ENCODE measurements around the gene ATXN1.

The ATXN1 gene

GRCh38 chr6:16483315-16483875, 277.9 kb downstream of the ATXN1 start:
- TF ChIP-seq CTCF (IDR thresholded peaks at IDR 0.05) = no peak
- Mint-ChIP-seq H3K9me3 (peaks cover 23% of the 10 kb centered on the region), H3K4me1 (peaks cover 12% of the 10 kb centered on the region), H3K4me3 (no peak overlapping the region), H3K27me3 (ENCODE audit: low read depth, poor library complexity) (no peaks in the 10 kb centered on the region), H3K27ac (no peak overlapping the region), H3K36me3 (ENCODE audit: low read depth) (peaks cover 40% of the 10 kb centered on the region)
- no peak for DNase-seq

DNA sequence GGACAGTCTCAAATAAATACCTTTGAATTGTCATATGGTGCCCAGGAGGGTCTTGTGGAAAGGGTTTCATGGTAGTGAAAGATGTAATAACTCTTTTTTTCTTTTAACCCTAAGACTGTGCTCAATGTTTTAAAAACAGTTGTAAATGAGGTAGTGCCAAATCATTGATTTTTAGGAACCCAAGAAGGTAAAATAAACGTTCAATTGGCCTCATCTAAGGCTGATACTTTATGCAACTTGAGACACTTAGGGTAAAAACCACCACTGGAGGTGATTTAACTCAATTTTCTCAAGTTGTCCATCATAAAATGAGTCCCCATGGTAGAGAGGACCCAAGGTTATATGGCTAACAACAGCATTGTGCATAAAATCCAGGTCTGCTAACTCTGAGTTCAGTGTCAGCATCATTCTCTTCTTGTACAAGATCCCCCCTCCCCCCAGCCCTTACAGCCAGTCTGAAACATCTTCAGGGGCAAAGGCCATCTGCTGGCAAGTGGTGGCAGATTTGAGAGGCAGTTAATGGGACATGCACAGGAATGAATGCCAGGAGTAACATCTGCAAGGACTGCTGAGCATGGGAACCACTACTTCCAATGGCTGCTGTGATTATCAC, 278.5 kb downstream of the ATXN1 start:
- H3K36me3 Mint-ChIP-seq (ENCODE audit: low read depth) = peaks cover 40% of the 10 kb centered on the region
- DNase-seq = no peak
- H3K27ac Mint-ChIP-seq = no peak overlapping the region
- H3K4me1 Mint-ChIP-seq = peaks cover 11% of the 10 kb centered on the region
- TF ChIP-seq CTCF (IDR thresholded peaks at IDR 0.05) = no peak
- no peak overlapping the region for H3K4me3 Mint-ChIP-seq
- H3K27me3 Mint-ChIP-seq (ENCODE audit: low read depth, poor library complexity) = no peaks in the 10 kb centered on the region
- H3K9me3 Mint-ChIP-seq = peaks cover 23% of the 10 kb centered on the region

DNA sequence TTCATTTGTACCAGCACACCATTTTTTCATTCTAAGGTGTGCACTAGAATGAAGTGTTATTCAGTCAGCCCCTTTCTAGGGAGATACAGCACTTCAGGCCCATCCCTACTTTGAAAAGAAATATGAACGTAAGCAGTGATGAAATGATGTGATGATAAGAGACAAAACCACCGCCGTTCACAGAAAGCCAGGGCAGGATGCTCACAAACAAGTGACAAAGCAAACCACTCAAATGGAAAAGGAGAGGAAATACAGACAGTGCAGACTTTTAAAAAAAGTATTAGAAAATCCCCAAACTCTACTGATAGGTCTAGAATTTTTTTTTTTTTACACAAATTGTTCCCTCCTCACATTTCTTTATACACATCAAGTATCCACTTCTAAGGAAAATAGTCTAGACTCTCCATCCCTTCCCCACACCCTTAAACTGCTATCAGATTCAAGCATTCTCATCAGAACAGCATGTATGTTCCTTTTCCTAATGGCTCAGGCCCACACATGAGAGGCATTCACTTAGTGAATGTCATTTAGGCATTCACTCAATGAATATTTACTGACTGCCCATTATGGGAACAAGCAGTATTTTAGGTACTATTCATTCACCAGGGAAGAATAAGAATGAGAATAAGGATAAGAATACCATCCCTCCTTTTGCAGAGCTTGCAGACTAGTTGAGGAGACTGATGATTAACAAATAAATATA, 279.4 kb downstream of the ATXN1 start:
- no peak for TF ChIP-seq CTCF (IDR thresholded peaks at IDR 0.05)
- no peak overlapping the region for H3K4me3 Mint-ChIP-seq
- peaks cover 43% of the 10 kb centered on the region for H3K36me3 Mint-ChIP-seq (ENCODE audit: low read depth)
- DNase-seq = no peak
- no peaks in the 10 kb centered on the region for H3K27me3 Mint-ChIP-seq (ENCODE audit: low read depth, poor library complexity)
- peaks cover 14% of the 10 kb centered on the region for H3K4me1 Mint-ChIP-seq
- peaks cover 23% of the 10 kb centered on the region for H3K9me3 Mint-ChIP-seq
- H3K27ac Mint-ChIP-seq = no peak overlapping the region

DNA sequence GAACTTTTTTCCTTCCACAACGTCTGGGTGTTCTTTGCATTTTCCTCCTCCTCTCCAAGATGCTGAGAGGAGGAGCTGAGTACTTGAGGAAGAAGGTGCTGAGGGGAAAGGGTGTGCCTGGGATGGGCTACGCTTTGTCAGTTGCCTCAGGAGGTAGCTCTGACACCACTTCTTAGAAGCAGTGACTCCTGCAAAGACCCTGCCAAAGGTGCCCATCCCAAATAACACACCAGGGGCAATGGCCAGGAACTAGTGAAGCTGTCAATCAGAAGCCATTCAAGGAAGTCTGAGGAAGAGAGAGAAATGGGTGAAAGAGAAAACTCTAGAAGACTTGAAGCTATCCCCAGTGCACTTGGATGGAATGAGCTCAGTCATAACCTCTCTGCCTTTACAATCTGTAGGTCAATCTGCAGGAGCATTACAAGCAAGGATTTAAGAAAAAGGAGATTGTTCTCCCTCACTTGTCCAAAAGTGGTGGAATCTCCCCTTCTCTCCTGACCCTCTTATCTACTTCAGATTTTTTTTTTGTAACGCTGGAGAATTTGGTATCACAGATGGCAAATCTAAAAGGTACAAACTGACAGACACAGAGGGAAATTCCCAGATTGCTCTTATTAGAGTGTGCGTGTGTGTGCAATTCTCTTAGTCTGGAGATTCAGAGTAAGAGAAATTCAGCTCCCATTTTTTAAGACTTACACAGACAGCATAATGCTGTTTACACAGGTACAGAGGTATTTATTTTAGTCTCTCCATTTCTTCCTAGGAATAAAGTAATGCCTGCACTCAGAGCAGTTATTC, 280.3 kb downstream of the ATXN1 start:
- Mint-ChIP-seq H3K27me3 (ENCODE audit: low read depth, poor library complexity) (no peaks in the 10 kb centered on the region), H3K4me1 (peaks cover 17% of the 10 kb centered on the region), H3K9me3 (peaks cover 23% of the 10 kb centered on the region), H3K4me3 (no peak overlapping the region), H3K36me3 (ENCODE audit: low read depth) (peaks cover 47% of the 10 kb centered on the region), H3K27ac (no peak overlapping the region)
- no peak for TF ChIP-seq CTCF (IDR thresholded peaks at IDR 0.05)
- no peak for DNase-seq

DNA sequence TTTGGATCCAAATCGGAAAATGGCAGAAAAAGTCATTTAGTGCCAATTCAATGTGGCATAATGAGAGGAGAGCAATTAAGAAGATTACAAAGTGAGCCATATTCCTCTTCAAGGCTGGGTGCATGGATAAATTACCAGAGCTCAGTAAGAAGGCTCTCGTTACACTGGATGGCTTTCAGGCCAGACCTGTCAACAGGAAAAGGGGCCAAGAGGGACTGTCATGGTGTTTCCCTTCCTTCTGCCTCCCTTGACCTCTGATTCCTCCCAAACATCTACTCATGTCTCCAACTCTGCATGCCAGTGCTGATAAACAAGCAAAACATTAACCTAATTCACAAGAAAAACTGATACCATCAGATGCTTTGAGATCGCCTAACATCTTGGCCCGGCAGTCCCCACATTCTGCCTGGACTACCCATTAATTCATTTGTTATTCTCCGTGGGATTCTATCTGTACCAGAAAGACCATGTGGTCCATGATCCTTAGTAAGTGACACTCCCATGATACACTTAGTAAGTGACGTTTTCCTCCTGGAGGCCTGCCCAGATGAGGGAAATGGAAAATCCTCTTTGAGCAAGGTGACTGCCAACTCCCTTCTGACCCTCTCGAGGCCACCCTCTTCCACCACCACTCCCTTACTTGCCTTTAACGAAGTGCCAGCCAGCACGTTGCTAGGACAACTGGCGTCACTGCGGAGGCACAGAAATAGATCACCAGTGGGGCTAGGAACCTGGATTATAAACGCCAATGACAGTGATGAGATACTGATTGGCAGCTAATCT, 283.7 kb downstream of the ATXN1 start:
- Mint-ChIP-seq H3K27ac (peak overlapping the region; percentile 80), H3K9me3 (peaks cover 28% of the 10 kb centered on the region)
- no peak for DNase-seq

More for the DNA sequence above, 283.7 kb downstream of the ATXN1 start:
- Mint-ChIP-seq H3K36me3 (ENCODE audit: low read depth) (peaks cover 27% of the 10 kb centered on the region), H3K4me1 (peaks cover 18% of the 10 kb centered on the region), H3K4me3 (no peak overlapping the region), H3K27me3 (ENCODE audit: low read depth, poor library complexity) (no peaks in the 10 kb centered on the region)
- no peak for TF ChIP-seq CTCF (IDR thresholded peaks at IDR 0.05)
